Measurements from ENCODE around the gene HSBP1L1. TPM values are rescaled to one million over a fixed set of nuclear protein-coding genes. Genes with fewer than 3 reads are reported as not detected.

The HSBP1L1 gene
- total RNA-seq, 1 experiment from 2014 or later, result 56.8 TPM

GRCh38 chr18:79950515-79951341, 13.7 kb upstream of the HSBP1L1 start:
- DNase-seq, result peak; percentile 31
- Histone ChIP-seq H3K9me2 (replicated peaks; ENCODE audit: low read length) (no peaks in the 10 kb centered on the region), H3K9ac (ENCODE audit: low read length) (peak overlapping the region; percentile 76), H3K9me3 (ENCODE audit: low read length) (no peaks in the 10 kb centered on the region), H2AFZ (ENCODE audit: low read length) (peak overlapping the region; percentile 46), H3F3A (ENCODE audit: low read length, unreplicated experiment) (no peaks in the 10 kb centered on the region), H3K79me2 (ENCODE audit: low read length) (peaks cover 50% of the 10 kb centered on the region), H3K4me1 (ENCODE audit: insufficient read depth, low read length) (peaks cover 14% of the 10 kb centered on the region), H3K27me3 (ENCODE audit: low read length) (no peaks in the 10 kb centered on the region), H3K4me2 (ENCODE audit: low read length) (peak overlapping the region; percentile 100), H4K20me1 (ENCODE audit: low read length) (peaks cover 3% of the 10 kb centered on the region; the same call in 1 of the 2 replicates), H3K4me3 (ENCODE audit: low read length) (peak overlapping the region; percentile 91), H3K36me3 (ENCODE audit: low read depth, low read length) (peaks cover 5% of the 10 kb centered on the region; the same call in 1 of the 2 replicates), H3K27ac (ENCODE audit: low read length) (no peak overlapping the region)
- TF ChIP-seq CTCF (conservative IDR thresholded peaks at IDR 0.05; ENCODE audit: low read depth, low read length), result no peak
- TF ChIP-seq EZH2 (IDR thresholded peaks at IDR 0.05; ENCODE audit: low read length, unreplicated experiment), result no peak
- TF ChIP-seq EZH2phosphoT487 (IDR thresholded peaks at IDR 0.05; ENCODE audit: borderline replicate concordance, low read length), result no peak
- intact Hi-C loops (cut with micrococcal nuclease), result no loop called here
- ATAC-seq, result peak; percentile 39
- BruUV-seq (replicated peaks), result no TSS peak
- CTCF ChIA-PET, result no interaction called here
- POLR2A ChIA-PET (ENCODE audit: unreplicated experiment), result interaction anchor here (0.6 kb wide), 2 partner anchors 11 to 37 kb away, joined by 3 to 4 read pairs; no protein-coding TSS in a partner anchor

GRCh38 chr18:79951545-79952455, 12.6 kb upstream of the HSBP1L1 start, which contains the start of gene SLC66A2:
SLC66A2 (minus strand) TSS chr18:79951653; CDS start chr18:79950926, 727 bp downstream.
- no peaks in the 10 kb centered on the region for H3K9me2 ChIP-seq (replicated peaks; ENCODE audit: low read length)
- ChIA-PET POLR2A (ENCODE audit: unreplicated experiment) (no interaction called here), CTCF (no interaction called here)
- H3K4me2 ChIP-seq (ENCODE audit: low read length), result peak within 1 kb of the TSS; percentile 100
- no peaks in the 10 kb centered on the region for H3K9me3 ChIP-seq (ENCODE audit: low read length)
- intact Hi-C loops (cut with micrococcal nuclease), result no loop called here
- H2AFZ ChIP-seq (ENCODE audit: low read length), result peak within 1 kb of the TSS; percentile 89
- TF ChIP-seq EZH2phosphoT487 (IDR thresholded peaks at IDR 0.05; ENCODE audit: borderline replicate concordance, low read length), result no peak
- 0 out of 2 replicates have a peak, but pooled peaks have one; percentile 16 for TF ChIP-seq CTCF (conservative IDR thresholded peaks at IDR 0.05; ENCODE audit: low read depth, low read length)
- TF ChIP-seq EZH2 (IDR thresholded peaks at IDR 0.05; ENCODE audit: low read length, unreplicated experiment), result no peak
- H4K20me1 ChIP-seq (ENCODE audit: low read length), result peaks cover 3% of the 10 kb centered on the region; the same call in 1 of the 2 replicates
- no peaks in the 10 kb centered on the region for H3F3A ChIP-seq (ENCODE audit: low read length, unreplicated experiment)
- H3K4me3 ChIP-seq (ENCODE audit: low read length), result peak within 1 kb of the TSS; percentile 91
- H3K27me3 ChIP-seq (ENCODE audit: low read length), result no peaks in the 10 kb centered on the region
- peaks cover 5% of the 10 kb centered on the region; the same call in 1 of the 2 replicates for H3K36me3 ChIP-seq (ENCODE audit: low read depth, low read length)
- peak within 1 kb of the TSS; percentile 76 for H3K9ac ChIP-seq (ENCODE audit: low read length)
- H3K79me2 ChIP-seq (ENCODE audit: low read length), result peaks cover 40% of the 10 kb centered on the region
- ATAC-seq (peak; percentile 85), DNase-seq (peak; percentile 89)
- BruUV-seq (replicated peaks), result no TSS peak
- no peak within 1 kb of the TSS for H3K27ac ChIP-seq (ENCODE audit: low read length)
- H3K4me1 ChIP-seq (ENCODE audit: insufficient read depth, low read length), result peaks cover 13% of the 10 kb centered on the region

Measured in PC-3 (cell line).